Endothelial cell of umbilical vein (primary cell): ENCODE results near the gene REPS1.

Source experiments
- EZH2 ChIP-seq: IDR thresholded peaks from 2 replicates; pipeline ENCODE4 v1.6.1; 2012; ENCODE audit warnings: borderline replicate concordance, low read depth, mild to moderate bottlenecking, moderate library complexity, low read length, inconsistent platforms; ENCODE audit not compliant: severe bottlenecking
- FOS ChIP-seq: IDR thresholded peaks from 2 replicates; pipeline ENCODE4 v1.6.1; 2011; ENCODE audit warnings: mild to moderate bottlenecking, low read length, moderate library complexity, borderline replicate concordance; ENCODE audit not compliant: insufficient read depth
- GATA2 ChIP-seq: IDR thresholded peaks from 2 replicates; pipeline ENCODE4 v1.7.0; 2011; ENCODE audit warnings: low read depth, mild to moderate bottlenecking, moderate library complexity, mixed read lengths, low read length; ENCODE audit not compliant: insufficient read length, insufficient read depth
- JUN ChIP-seq: IDR thresholded peaks from 2 replicates; pipeline ENCODE4 v1.6.1; 2011; ENCODE audit warnings: borderline replicate concordance, low read depth; ENCODE audit not compliant: insufficient read length, insufficient read depth
- MYC ChIP-seq: IDR thresholded peaks from one replicate; pipeline ENCODE4 v1.6.1; 2011; ENCODE audit warnings: mild to moderate bottlenecking, low read depth, low read length
- POLR2A ChIP-seq: IDR thresholded peaks from 2 replicates; pipeline ENCODE4 v1.6.1; 2012; ENCODE audit warnings: low read depth, mild to moderate bottlenecking, control low read depth, low read length
- POLR2AphosphoS5 ChIP-seq: IDR thresholded peaks from 2 replicates; pipeline ENCODE4 v1.6.1; 2012; ENCODE audit warnings: low read depth, mild to moderate bottlenecking, control low read depth, low read length, moderate library complexity; ENCODE audit not compliant: insufficient read depth
- TF ChIP-seq, protein P1 (sequence below), 2 donors: IDR thresholded peaks; 1 replicate in 1 of 2; 2 replicates in 1 of 2; pipeline ENCODE4 v1.5.1; 2011; ENCODE audit warnings: low read length in 2 of 2, mild to moderate bottlenecking in 2 of 2, moderate library complexity in 2 of 2, control low read depth in 1 of 2, inconsistent platforms in 1 of 2, low read depth in 1 of 2; ENCODE audit not compliant: insufficient read depth in 1 of 2; ENCODE audit errors: extremely low read depth in 1 of 2
- TF ChIP-seq, protein P2 (sequence below): IDR thresholded peaks from 2 replicates; pipeline ENCODE4 v1.6.1; 2011; ENCODE audit not compliant: insufficient read depth, insufficient read length

DNA sequence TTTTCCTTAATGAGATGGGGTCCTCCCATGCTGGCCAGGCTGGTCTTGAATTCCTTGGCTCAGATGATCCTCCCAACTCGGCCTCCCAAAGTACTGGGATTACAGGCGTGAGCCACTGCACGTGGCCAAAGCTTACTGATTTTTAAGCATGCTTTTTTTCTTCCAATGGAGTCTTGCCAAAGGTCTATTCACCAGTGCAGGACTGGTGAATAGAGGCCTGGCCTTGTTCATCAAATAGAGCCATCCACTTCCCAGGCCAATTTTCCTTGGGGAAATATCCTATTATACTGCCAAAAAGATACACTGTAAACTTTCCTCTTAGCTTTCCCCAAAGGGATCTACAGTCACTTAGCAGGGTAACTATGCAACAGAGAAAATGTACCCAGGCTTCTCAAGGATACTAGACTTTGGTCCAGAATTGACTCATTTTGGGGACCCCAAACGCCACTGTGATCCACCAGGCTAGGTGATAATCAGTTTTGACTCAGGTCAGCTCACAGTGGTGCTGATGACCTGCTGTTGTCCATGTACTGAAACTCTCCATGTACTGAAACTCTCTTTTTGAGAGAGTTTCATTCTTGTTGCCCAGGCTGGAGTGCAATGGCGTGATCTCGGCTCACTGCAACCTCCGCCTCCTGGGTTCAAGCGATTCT is 91.8 kb downstream of the REPS1 start:
- TF ChIP-seq, protein P1, sequence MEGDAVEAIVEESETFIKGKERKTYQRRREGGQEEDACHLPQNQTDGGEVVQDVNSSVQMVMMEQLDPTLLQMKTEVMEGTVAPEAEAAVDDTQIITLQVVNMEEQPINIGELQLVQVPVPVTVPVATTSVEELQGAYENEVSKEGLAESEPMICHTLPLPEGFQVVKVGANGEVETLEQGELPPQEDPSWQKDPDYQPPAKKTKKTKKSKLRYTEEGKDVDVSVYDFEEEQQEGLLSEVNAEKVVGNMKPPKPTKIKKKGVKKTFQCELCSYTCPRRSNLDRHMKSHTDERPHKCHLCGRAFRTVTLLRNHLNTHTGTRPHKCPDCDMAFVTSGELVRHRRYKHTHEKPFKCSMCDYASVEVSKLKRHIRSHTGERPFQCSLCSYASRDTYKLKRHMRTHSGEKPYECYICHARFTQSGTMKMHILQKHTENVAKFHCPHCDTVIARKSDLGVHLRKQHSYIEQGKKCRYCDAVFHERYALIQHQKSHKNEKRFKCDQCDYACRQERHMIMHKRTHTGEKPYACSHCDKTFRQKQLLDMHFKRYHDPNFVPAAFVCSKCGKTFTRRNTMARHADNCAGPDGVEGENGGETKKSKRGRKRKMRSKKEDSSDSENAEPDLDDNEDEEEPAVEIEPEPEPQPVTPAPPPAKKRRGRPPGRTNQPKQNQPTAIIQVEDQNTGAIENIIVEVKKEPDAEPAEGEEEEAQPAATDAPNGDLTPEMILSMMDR (IDR thresholded peaks at IDR 0.05; ENCODE audit: extremely low read depth in 1 of 2, insufficient read depth in 1 of 2, low read depth in 1 of 2, low read length in 2 of 2): no peak
- TF ChIP-seq POLR2A (no peak), EZH2 (no peak), POLR2AphosphoS5 (no peak), GATA2 (no peak), JUN (no peak), MYC (no peak), FOS (no peak)
- TF ChIP-seq, protein P2, sequence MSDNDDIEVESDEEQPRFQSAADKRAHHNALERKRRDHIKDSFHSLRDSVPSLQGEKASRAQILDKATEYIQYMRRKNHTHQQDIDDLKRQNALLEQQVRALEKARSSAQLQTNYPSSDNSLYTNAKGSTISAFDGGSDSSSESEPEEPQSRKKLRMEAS: no peak
